AG04449 (cell line): ENCODE measurements around the gene ETV3L.

ENCODE experiments used
- CTCF ChIA-PET: fragments of 350-600 bp; formaldehyde crosslinking; extraction: SDS; loops from one replicate; lab custom pipeline; 2021; ENCODE audit warnings: antibody characterized with exemption; lab: Yijun Ruan, JAX
- POLR2A ChIA-PET: fragments of 400-600, 350-600 bp; formaldehyde crosslinking; extraction: SDS; loops from one replicate; lab custom pipeline; 2020; ENCODE audit warnings: antibody characterized with exemption, inconsistent platforms; lab: Yijun Ruan, JAX
- DNase-seq: peaks from one replicate; pipeline ENCODE4 v3.0.0-alpha.2; 2010; ENCODE audit warnings: low read depth, low spot score
- H3K4me3 ChIP-seq: 2 replicates; pipeline ENCODE4 v1.5.1; 2011; ENCODE audit warnings: low read depth, mild to moderate bottlenecking, control low read depth, low read length
- TF ChIP-seq, protein P1 (sequence below): IDR thresholded peaks from one replicate; pipeline ENCODE4 v1.5.1; 2011; ENCODE audit warnings: mild to moderate bottlenecking, moderate library complexity, low read length, control low read depth, inconsistent platforms; ENCODE audit not compliant: insufficient read depth; ENCODE audit errors: missing control alignments

Gene ETV3L

GRCh38 chr1:157095091-157095490 is 4.5 kb downstream of the ETV3L start:
- DNase-seq = no peak
- TF ChIP-seq, protein P1, sequence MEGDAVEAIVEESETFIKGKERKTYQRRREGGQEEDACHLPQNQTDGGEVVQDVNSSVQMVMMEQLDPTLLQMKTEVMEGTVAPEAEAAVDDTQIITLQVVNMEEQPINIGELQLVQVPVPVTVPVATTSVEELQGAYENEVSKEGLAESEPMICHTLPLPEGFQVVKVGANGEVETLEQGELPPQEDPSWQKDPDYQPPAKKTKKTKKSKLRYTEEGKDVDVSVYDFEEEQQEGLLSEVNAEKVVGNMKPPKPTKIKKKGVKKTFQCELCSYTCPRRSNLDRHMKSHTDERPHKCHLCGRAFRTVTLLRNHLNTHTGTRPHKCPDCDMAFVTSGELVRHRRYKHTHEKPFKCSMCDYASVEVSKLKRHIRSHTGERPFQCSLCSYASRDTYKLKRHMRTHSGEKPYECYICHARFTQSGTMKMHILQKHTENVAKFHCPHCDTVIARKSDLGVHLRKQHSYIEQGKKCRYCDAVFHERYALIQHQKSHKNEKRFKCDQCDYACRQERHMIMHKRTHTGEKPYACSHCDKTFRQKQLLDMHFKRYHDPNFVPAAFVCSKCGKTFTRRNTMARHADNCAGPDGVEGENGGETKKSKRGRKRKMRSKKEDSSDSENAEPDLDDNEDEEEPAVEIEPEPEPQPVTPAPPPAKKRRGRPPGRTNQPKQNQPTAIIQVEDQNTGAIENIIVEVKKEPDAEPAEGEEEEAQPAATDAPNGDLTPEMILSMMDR = no peak
- ChIA-PET CTCF (interaction anchor here (0.8 to 2.9 kb wide), 3 partner anchors 13 to 61 kb away, joined by 4 to 28 read pairs (median 6); no protein-coding TSS in a partner anchor), POLR2A (no interaction called here)
- H3K4me3 ChIP-seq = no peak overlapping the region

DNA sequence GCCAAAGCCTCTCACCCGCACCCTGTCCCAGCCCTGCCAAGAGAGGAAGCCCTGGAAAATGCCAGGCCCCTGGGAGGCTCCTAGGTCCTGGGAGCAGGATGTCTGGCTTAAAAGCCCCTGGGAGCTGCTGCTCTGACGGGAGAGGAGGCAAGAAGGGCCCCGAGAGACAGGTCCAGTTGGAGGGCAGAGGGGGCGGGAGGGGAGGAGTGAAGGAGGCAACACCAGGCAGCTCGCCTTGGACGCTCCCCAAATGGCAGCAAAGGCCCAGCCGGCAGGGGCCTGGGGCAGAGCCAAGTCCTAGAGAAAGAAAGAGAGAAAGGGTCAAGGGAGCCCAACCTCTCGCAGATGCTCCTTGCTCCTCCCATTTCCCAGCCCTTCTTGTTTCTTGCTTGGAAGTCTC is 6.8 kb downstream of the ETV3L start:
- TF ChIP-seq, protein P1 = no peak
- ChIA-PET CTCF (interaction anchor here (1.1 to 2.9 kb wide), 2 partner anchors 10 to 63 kb away, joined by 4 to 28 read pairs; no protein-coding TSS in a partner anchor), POLR2A (no interaction called here)
- DNase-seq = no peak
- no peak overlapping the region for H3K4me3 ChIP-seq

GRCh38 chr1:157091668-157092273 is 7.8 kb downstream of the ETV3L start:
- DNase-seq = no peak
- ChIA-PET POLR2A (no interaction called here), CTCF (interaction anchor here (1.4 to 8.8 kb wide), 7 partner anchors 10 to 62 kb away, joined by 6 to 478 read pairs (median 36); partner anchors contain the start of gene ETV3L)
- TF ChIP-seq, protein P1 = no peak
- H3K4me3 ChIP-seq = no peak overlapping the region

DNA sequence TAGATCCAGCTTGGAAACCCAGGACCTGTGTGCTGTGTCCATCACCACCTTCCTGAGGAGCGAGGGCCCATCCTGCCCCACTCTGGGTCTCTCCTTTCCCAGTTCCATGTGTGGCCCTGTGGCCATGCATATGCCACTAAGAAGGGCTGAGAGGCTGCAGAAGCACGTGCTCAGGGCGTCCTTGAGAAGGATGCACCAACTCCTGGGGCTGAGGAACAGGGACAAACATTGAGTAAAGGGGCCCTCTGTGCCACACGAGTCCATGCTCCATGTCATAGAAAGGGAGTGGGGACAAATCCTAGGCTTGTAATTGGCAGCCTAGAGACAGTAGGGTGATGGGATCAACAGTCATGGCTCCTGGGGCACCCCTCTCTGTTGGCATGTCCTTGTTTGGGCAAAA is 8.4 kb downstream of the ETV3L start:
- POLR2A ChIA-PET = interaction anchor here (1.4 kb wide), 1 partner anchor 65 kb away, joined by 11 read pairs; no protein-coding TSS in a partner anchor
- no peak overlapping the region for H3K4me3 ChIP-seq
- TF ChIP-seq, protein P1 = no peak

DNA sequence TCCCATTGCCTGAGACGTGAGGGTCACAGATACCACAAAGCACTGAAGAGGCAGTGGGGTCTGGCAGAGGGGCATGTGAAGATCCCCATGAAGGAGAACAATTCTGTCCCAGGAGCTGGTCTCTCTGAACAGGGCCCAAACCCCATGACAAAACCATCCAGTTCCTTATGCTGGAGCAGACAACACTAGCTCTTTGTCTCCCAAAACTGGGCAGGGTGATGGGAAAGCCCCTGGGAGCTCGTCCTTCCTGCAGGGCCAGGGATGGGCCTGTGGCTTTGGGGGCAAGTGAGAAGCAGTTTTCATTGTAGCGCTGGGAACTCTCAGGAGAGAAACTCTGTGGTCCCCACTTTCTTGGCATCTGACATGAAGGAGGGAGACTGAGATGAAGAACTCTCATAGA is 8.8 kb downstream of the ETV3L start:
- H3K4me3 ChIP-seq = no peak overlapping the region
- ChIA-PET POLR2A (interaction anchor here (1.1 to 1.4 kb wide), 2 partner anchors 62 to 66 kb away, joined by 3 to 11 read pairs; no protein-coding TSS in a partner anchor), CTCF (interaction anchor here (0.6 to 8.8 kb wide), 32 partner anchors 10 to 1030 kb away, joined by 3 to 478 read pairs (median 6); partner anchors contain the start of gene ETV3L)
- DNase-seq = no peak
- TF ChIP-seq, protein P1 = no peak

More for the DNA sequence above, 8.4 kb downstream of the ETV3L start:
- no peak for DNase-seq
- CTCF ChIA-PET = interaction anchor here (0.6 to 8.8 kb wide), 20 partner anchors 10 to 1030 kb away, joined by 3 to 478 read pairs (median 10); partner anchors contain the start of gene ETV3L

DNA sequence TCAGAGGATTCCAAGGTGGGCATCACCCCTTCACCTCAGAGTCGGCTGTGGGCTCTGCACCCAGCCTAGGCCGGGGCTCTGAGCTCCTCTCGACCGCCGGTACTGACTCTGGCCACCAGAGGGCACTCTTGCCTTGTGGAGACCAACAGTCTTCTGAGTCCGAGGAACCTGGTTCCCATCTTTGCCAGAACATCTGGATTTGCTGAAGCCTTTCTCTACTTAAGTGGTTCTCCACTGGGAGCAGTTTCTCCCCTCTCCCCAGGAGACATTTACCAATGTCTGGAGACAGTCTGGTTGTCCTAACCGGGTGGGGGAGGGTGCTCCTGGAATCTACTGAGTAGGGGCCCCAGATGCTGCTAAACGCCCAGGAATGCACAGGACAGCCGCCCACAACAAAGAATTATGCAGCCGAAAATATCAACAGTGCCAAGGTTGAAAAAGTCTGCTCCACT is 9.4 kb downstream of the ETV3L start:
- peak; percentile 60 for DNase-seq
- CTCF ChIA-PET = interaction anchor here (0.6 to 8.8 kb wide), 43 partner anchors 9 to 391 kb away, joined by 3 to 478 read pairs (median 5); partner anchors contain the start of gene ETV3L
- TF ChIP-seq, protein P1 = peak; percentile 93
- POLR2A ChIA-PET = interaction anchor here (1.0 to 1.4 kb wide), 3 partner anchors 16 to 66 kb away, joined by 3 to 11 read pairs (median 3); no protein-coding TSS in a partner anchor
- no peak overlapping the region for H3K4me3 ChIP-seq
